Caco-2 (cell line): Measurements from ENCODE around the gene ACTR6. TPM values are rescaled to one million over a fixed set of nuclear protein-coding genes. Genes with fewer than 3 reads are reported as not detected.

Source experiments
- microRNA-seq: library from miRNA; unstranded; fragments of <30 nt; microRNA quantifications from one replicate; pipeline ENCODE4 v1.2.0, GENCODE V29; 2022
- total RNA-seq: library from RNA; stranded (reverse); gene quantifications from 2 replicates; pipeline ENCODE4 v1.2.3, GENCODE V29; 2022

The ACTR6 gene
- total RNA-seq, 1 experiment from 2014 or later = 26.0 TPM

Small RNA genes lying within 50 kb of the gene (microRNA-seq; reads per million reads assigned to microRNA genes)
- gene MIR1827 = not detected

Other genes starting within 250 kb of the ACTR6 start
- 0.61 and 1.1 TPM in 2 replicates for gene ANKS1B, start 215.9 kb upstream of the ACTR6 start, total RNA-seq
- 26.6 and 29.6 TPM in 2 replicates for gene BLTP3B, start 57.9 kb upstream of the ACTR6 start, total RNA-seq
- 3.9 and 4.9 TPM in 2 replicates for gene DEPDC4, start 66.3 kb downstream of the ACTR6 start, total RNA-seq
- 49.5 and 55.2 TPM in 2 replicates for gene SCYL2, start 66.4 kb downstream of the ACTR6 start, total RNA-seq
- gene SLC17A8, start 156.3 kb downstream of the ACTR6 start, total RNA-seq = not detected in 2 replicates